ENCODE data around the gene CHD6. TPM values are rescaled to one million over a fixed set of nuclear protein-coding genes. Genes with fewer than 3 reads are reported as not detected.

The CHD6 gene
- total and polyA plus RNA-seq, 8 donors: 27.7 to 68.6 (median 52.4) TPM

- no peaks in the 10 kb centered on the region for H3K36me3 ChIP-seq
- H3K4me1 ChIP-seq: peaks cover 10 to 36% of the 10 kb centered on the region in 2 donors
- ATAC-seq (no peak), DNase-seq (no peak)
- H3K9me3 ChIP-seq: no peaks in the 10 kb centered on the region
- TF ChIP-seq CTCF (IDR thresholded peaks at IDR 0.05): no peak
- H3K27ac ChIP-seq: no peak overlapping the region
- H3K4me3 ChIP-seq: no peak overlapping the region
- intact Hi-C loops (cut with DNase I): no loop called here
- no peaks in the 10 kb centered on the region for H3K27me3 ChIP-seq
Measured at GRCh38 chr20:41613321-41613720, 4.9 kb downstream of the CHD6 start.

- DNase-seq (no peak), ATAC-seq (no peak)
- intact Hi-C loops (cut with DNase I): no loop called here
Measured at GRCh38 chr20:41609474-41609873, 8.7 kb downstream of the CHD6 start.

GRCh38 chr20:41608606-41609005 lies 9.6 kb downstream of the CHD6 start:
- no peak overlapping the region for H3K27ac ChIP-seq
- no peak overlapping the region for H3K4me3 ChIP-seq
- TF ChIP-seq CTCF (IDR thresholded peaks at IDR 0.05): no peak
- no peaks in the 10 kb centered on the region for H3K9me3 ChIP-seq
- no peaks in the 10 kb centered on the region for H3K36me3 ChIP-seq
- no peak for DNase-seq
- intact Hi-C loops (cut with DNase I): no loop called here
- peaks cover 0 to 10% of the 10 kb centered on the region in 2 donors for H3K4me1 ChIP-seq
- no peak for ATAC-seq
- no peaks in the 10 kb centered on the region for H3K27me3 ChIP-seq

More at GRCh38 chr20:41609474-41609873, 8.7 kb downstream of the CHD6 start:
- Histone ChIP-seq H3K4me1 (peaks cover 0 to 10% of the 10 kb centered on the region in 2 donors), H3K36me3 (no peaks in the 10 kb centered on the region), H3K27ac (no peak overlapping the region), H3K27me3 (no peaks in the 10 kb centered on the region), H3K4me3 (no peak overlapping the region), H3K9me3 (no peaks in the 10 kb centered on the region)
- no peak for TF ChIP-seq CTCF (IDR thresholded peaks at IDR 0.05)

GRCh38 chr20:41607791-41608190 lies 10.4 kb downstream of the CHD6 start:
- no peaks in the 10 kb centered on the region for H3K27me3 ChIP-seq
- TF ChIP-seq CTCF (IDR thresholded peaks at IDR 0.05): no peak
- intact Hi-C loops (cut with DNase I): no loop called here
- ATAC-seq (no peak), DNase-seq (no peak)
- no peak overlapping the region for H3K4me3 ChIP-seq
- H3K4me1 ChIP-seq: peaks cover 0 to 10% of the 10 kb centered on the region in 2 donors
- H3K9me3 ChIP-seq: no peaks in the 10 kb centered on the region
- H3K36me3 ChIP-seq: no peaks in the 10 kb centered on the region
- no peak overlapping the region for H3K27ac ChIP-seq

GRCh38 chr20:41604002-41604401 lies 14.2 kb downstream of the CHD6 start:
- Histone ChIP-seq H3K9me3 (peaks cover 0 to 33% of the 10 kb centered on the region in 2 donors), H3K4me3 (no peak overlapping the region), H3K27me3 (no peaks in the 10 kb centered on the region), H3K27ac (no peak overlapping the region), H3K36me3 (no peaks in the 10 kb centered on the region), H3K4me1 (peaks cover 0 to 9% of the 10 kb centered on the region in 2 donors)
- DNase-seq: no peak
- intact Hi-C loops (cut with DNase I): no loop called here
- TF ChIP-seq CTCF (IDR thresholded peaks at IDR 0.05): no peak
- no peak for ATAC-seq
